ENCODE results near the gene SPATA6L. TPM values are rescaled to one million over a fixed set of nuclear protein-coding genes. Genes with fewer than 3 reads are reported as not detected.

The SPATA6L gene
- total and polyA plus RNA-seq, 9 of the 15 experiments (the other 6 are each of a cell fraction or from before 2014, with no cell fraction given), result 0.03 to 1.00 (median 0.08) TPM; not detected in 4

DNA sequence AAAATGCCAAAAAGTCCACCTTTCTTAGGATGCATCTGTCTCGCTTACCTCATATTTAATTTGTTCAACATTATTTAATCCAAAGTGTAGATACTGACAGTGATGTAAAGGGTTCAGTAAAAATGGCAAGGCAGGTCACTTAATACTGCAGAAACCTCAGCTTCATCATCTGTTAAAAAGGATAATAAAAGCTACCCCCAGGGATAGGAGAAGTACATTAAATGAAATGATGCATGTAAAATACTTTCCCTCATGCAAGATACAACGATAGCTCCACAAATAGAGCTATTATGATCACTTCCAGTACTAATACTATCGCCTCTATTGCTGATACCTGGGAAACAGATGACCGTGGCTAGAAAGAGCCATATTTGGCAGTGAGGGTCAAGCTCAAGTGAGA, 93.1 kb downstream of the SPATA6L start:
- BruUV-seq (replicated peaks), result no TSS peak
- in situ Hi-C loops (cut with MboI), result no loop called here
- FAIRE-seq, result no peak

More for the DNA sequence above, 93.1 kb downstream of the SPATA6L start:
- Histone ChIP-seq H3K4me2 (ENCODE audit: insufficient read depth, low read length) (no peak overlapping the region), H3K4me3 (no peak overlapping the region), H3K27me3 (ENCODE audit: control insufficient read depth in 2 of 2, insufficient read depth in 2 of 2, low read length in 2 of 2) (peaks cover 3 to 17% of the 10 kb centered on the region in 2 experiments; a peak in 3 of 5 replicates), H3K27ac (ENCODE audit: extremely low read depth, low read depth, low read length) (no peak overlapping the region), H3K9me1 (ENCODE audit: control insufficient read depth, insufficient read depth, low read length) (no peaks in the 10 kb centered on the region), H3K4me1 (replicated peaks in 1 of 2; ENCODE audit: control insufficient read depth in 2 of 2, insufficient read depth in 2 of 2, low read length in 2 of 2) (no peaks in the 10 kb centered on the region), H4K20me1 (replicated peaks; ENCODE audit: control insufficient read depth, insufficient read depth, low read length) (no peaks in the 10 kb centered on the region), H3K79me2 (ENCODE audit: control insufficient read depth, insufficient read depth, low read length) (no peaks in the 10 kb centered on the region), H3K36me3 (ENCODE audit: control insufficient read depth, insufficient read depth, low read length) (no peaks in the 10 kb centered on the region), H3K9me3 (replicated peaks; ENCODE audit: control insufficient read depth, insufficient read depth, low read depth, low read length) (no peaks in the 10 kb centered on the region), H2AFZ (ENCODE audit: low read depth, low read length) (no peak overlapping the region), H3K9ac (ENCODE audit: insufficient read depth in 1 of 2, low read depth in 2 of 2, low read length in 2 of 2) (no peak overlapping the region)
- no peak for DNase-seq (ENCODE audit: extremely low read depth in 1 of 4, low spot score in 3 of 4)
- CTCF ChIA-PET (ENCODE audit: low intra/inter-chr PET ratio), result no interaction called here
- POLR2A ChIA-PET, result interaction anchor here (1.2 kb wide), 1 partner anchor 31 kb away, joined by 4 read pairs; no protein-coding TSS in a partner anchor
- no peak for ATAC-seq
- 0% methylated on average over 4 of the region's 4 CpGs for WGBS (ENCODE audit: insufficient coverage, low coverage, missing lambda C conversion rate)
- TF ChIP-seq, protein P1, sequence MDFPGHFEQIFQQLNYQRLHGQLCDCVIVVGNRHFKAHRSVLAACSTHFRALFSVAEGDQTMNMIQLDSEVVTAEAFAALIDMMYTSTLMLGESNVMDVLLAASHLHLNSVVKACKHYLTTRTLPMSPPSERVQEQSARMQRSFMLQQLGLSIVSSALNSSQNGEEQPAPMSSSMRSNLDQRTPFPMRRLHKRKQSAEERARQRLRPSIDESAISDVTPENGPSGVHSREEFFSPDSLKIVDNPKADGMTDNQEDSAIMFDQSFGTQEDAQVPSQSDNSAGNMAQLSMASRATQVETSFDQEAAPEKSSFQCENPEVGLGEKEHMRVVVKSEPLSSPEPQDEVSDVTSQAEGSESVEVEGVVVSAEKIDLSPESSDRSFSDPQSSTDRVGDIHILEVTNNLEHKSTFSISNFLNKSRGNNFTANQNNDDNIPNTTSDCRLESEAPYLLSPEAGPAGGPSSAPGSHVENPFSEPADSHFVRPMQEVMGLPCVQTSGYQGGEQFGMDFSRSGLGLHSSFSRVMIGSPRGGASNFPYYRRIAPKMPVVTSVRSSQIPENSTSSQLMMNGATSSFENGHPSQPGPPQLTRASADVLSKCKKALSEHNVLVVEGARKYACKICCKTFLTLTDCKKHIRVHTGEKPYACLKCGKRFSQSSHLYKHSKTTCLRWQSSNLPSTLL (IDR thresholded peaks at IDR 0.05), result no peak
- TF ChIP-seq SRF (CRISPR knock-in tag; IDR thresholded peaks at IDR 0.05), result 0 out of 4 replicates have a peak, but pooled peaks of 1 of the 2 experiments have one; percentile 20
- intact Hi-C loops (cut with micrococcal nuclease), result no loop called here

Measured in K562 (cell line).